Muscle layer of duodenum (tissue), 2 donors: Measurements from ENCODE around the gene CPXM2.

Source experiments
- H3K27ac ChIP-seq: one replicate; pipeline ENCODE4 v1.7.0; 2013; ENCODE audit warnings: mild to moderate bottlenecking, low read length
- H3K27me3 ChIP-seq: one replicate; pipeline ENCODE4 v1.7.0; 2013; ENCODE audit warnings: low read depth, mild to moderate bottlenecking, control low read depth, low read length
- H3K36me3 ChIP-seq, 2 donors: one replicate each; pipeline ENCODE4 v1.7.0; 2013; ENCODE audit warnings: low read length in 2 of 2, control low read depth in 1 of 2, mild to moderate bottlenecking in 1 of 2; ENCODE audit not compliant: insufficient read depth in 2 of 2, control insufficient read depth in 1 of 2
- H3K4me1 ChIP-seq, 2 donors: one replicate each; pipeline ENCODE4 v1.7.0; 2013; ENCODE audit warnings: low read length in 2 of 2, mild to moderate bottlenecking in 2 of 2, control low read depth in 1 of 2, moderate library complexity in 1 of 2; ENCODE audit not compliant: insufficient read depth in 2 of 2, control insufficient read depth in 1 of 2
- H3K4me3 ChIP-seq, 2 donors: one replicate each; pipeline ENCODE4 v1.7.0; 2013; ENCODE audit warnings: low read length in 2 of 2, low read depth in 1 of 2, mild to moderate bottlenecking in 1 of 2
- H3K9me3 ChIP-seq, 2 donors: one replicate each; pipeline ENCODE4 v1.7.0; 2013; ENCODE audit warnings: low read length in 2 of 2, control low read depth in 1 of 2, mild to moderate bottlenecking in 1 of 2; ENCODE audit not compliant: control insufficient read depth in 1 of 2
- donor health status: healthy.

Gene CPXM2

DNA sequence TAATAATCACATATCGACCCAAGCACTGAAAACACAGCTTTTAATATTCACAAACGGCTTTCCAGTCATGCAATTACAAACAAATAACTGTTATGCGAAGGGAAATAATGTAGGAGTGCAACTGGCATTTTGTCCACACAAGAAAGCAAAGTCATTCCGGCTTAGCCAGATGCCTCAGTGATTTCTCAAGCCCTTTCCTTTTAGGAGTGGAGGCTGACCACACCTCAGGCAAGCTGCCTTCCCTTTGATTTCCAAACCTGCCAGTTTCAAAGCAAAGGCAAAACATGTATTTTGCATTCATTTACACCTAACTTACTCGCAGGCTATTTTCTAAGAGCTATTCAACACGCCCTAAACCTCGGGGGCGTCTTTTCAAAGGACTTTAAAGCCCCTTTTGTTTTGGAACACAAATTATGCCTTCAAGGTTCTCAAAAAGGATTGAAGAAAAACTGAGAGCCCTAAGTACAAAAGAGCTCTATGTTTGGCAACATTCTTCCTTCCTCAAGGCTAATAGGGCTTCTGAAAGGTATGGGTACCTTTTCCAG, 109.6 kb downstream of the CPXM2 start:
- Histone ChIP-seq H3K27ac (no peak overlapping the region), H3K36me3 (peaks cover 0 to 5% of the 10 kb centered on the region in 2 donors), H3K4me1 (peaks cover 0 to 7% of the 10 kb centered on the region in 2 donors), H3K27me3 (no peaks in the 10 kb centered on the region), H3K4me3 (no peak overlapping the region), H3K9me3 (no peaks in the 10 kb centered on the region)

DNA sequence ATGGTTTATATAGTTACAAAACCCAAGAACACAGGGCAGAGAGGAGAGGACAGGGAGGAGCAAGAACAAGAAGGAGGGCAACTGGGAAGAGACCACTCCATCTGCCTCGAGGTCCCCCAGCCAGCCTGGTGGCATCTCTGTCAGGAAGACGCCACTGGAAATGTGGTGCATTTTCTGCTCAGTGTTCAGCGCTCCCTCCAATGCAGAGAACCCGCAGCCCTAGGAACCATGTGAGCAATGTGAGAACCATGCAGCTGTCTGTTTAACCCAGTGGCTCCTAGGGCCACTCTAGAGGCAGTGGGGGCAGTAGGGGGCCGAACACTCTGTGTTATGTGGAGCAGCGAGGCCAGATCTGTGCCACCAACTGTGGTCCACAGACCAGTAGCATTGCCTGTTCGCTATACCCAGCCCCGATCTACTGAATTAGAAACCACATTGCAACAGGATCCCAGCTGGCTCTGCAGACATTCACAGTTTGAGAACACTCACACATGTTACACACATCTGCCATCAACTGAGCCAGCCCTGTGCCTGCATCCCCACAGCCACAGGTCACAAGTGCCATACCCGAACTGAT, 110.2 kb downstream of the CPXM2 start:
- H3K27me3 ChIP-seq: no peaks in the 10 kb centered on the region
- peaks cover 0 to 5% of the 10 kb centered on the region in 2 donors for H3K36me3 ChIP-seq
- H3K27ac ChIP-seq: no peak overlapping the region
- H3K9me3 ChIP-seq: no peaks in the 10 kb centered on the region
- H3K4me1 ChIP-seq: peaks cover 0 to 7% of the 10 kb centered on the region in 2 donors
- H3K4me3 ChIP-seq: no peak overlapping the region

DNA sequence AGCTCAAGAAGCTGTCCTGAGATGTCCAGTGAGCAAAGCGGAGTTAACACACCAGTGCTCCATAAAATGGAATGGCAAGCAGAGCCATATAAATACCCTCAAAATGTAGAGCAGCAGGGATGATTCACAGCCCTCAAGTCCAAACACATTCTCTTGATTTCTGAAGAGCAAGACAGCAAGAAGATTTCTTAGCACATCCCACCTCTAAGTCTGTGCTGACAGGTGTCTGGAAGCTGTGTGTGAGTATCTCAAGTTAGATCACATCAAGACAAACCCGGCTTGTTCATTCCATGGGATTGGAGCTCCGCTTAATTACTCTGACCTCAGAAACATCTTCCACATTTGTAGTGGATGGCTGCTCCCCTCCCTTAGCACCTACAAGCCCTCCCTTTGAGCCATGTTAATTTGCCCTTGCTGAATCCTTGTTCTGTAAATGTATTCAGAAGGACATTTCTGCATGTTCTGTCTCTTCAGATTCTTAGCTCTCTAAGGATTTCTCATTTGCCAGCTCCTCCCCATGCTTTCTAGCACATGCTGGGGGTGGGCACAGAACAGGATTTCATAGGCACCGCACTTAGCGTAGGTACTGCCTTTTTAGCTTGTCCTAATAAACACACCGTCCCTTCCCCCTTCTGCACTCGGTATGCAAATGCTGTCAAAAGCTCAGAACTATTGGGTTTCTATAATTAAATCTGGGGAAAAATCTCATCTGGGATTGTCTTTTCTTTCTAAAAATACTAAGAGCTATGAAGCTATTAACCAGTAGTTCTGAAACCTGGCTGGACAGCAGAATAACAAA, 112.7 kb downstream of the CPXM2 start:
- Histone ChIP-seq H3K27ac (no peak overlapping the region), H3K27me3 (no peaks in the 10 kb centered on the region), H3K36me3 (peaks cover 0 to 11% of the 10 kb centered on the region in 2 donors), H3K4me1 (peaks cover 0 to 7% of the 10 kb centered on the region in 2 donors), H3K9me3 (no peaks in the 10 kb centered on the region), H3K4me3 (no peak overlapping the region)

DNA sequence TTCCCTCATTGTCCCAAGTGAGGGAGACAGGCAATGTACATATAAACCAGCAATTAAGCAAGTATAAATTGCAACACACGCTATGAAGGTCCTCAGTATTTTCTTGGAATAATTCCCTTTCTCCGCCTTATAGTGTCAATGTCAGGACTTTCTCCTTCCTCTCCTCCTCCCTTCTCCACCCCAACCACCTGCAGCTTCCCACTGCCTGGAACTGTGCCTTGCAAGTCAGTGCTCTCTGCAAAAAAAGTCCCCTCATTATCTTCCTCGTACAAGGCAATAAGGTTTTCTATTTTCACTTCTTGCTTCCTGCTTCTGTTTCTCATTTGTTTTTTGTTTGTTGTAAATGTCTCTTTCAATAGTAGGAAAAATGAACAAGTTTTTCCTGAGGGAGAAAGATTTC, 113.7 kb downstream of the CPXM2 start:
- H3K27me3 ChIP-seq: no peaks in the 10 kb centered on the region
- no peak overlapping the region for H3K27ac ChIP-seq
- peaks cover 0 to 7% of the 10 kb centered on the region in 2 donors for H3K4me1 ChIP-seq
- peaks cover 0 to 12% of the 10 kb centered on the region in 2 donors for H3K36me3 ChIP-seq
- H3K9me3 ChIP-seq: no peaks in the 10 kb centered on the region
- H3K4me3 ChIP-seq: no peak overlapping the region

DNA sequence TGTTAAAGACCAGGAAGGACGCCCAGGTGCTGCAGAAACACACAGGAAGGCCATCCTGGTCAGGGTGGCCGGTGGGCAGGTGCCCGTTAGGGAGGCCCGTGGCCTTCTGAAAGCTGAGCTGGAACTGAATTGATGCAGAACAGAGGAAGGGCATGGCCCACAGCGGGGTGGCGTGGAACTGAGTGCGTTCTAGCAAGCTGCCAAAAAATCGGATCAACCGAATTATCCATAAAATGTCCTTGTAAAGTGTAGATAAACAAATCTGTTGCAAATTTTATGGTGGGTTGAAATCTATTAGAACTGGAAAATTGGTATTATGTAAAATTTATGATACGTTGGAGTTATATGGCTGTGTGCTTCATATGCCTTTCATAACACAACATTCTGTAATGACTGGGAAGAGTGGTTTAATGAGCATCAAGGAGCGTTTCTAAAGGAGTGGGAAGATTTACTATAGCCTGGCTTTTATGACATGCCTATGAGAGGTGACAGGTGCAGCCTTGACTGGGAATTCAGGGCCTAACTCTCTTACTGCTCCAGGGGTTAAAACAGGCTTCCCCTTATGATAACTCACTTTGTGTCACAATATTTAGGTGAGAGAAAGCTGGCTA, 117.4 kb downstream of the CPXM2 start:
- Histone ChIP-seq H3K27ac (no peak overlapping the region), H3K36me3 (peaks cover 0 to 12% of the 10 kb centered on the region in 2 donors), H3K9me3 (no peaks in the 10 kb centered on the region), H3K27me3 (no peaks in the 10 kb centered on the region), H3K4me1 (peaks cover 0 to 5% of the 10 kb centered on the region in 2 donors), H3K4me3 (no peak overlapping the region)

DNA sequence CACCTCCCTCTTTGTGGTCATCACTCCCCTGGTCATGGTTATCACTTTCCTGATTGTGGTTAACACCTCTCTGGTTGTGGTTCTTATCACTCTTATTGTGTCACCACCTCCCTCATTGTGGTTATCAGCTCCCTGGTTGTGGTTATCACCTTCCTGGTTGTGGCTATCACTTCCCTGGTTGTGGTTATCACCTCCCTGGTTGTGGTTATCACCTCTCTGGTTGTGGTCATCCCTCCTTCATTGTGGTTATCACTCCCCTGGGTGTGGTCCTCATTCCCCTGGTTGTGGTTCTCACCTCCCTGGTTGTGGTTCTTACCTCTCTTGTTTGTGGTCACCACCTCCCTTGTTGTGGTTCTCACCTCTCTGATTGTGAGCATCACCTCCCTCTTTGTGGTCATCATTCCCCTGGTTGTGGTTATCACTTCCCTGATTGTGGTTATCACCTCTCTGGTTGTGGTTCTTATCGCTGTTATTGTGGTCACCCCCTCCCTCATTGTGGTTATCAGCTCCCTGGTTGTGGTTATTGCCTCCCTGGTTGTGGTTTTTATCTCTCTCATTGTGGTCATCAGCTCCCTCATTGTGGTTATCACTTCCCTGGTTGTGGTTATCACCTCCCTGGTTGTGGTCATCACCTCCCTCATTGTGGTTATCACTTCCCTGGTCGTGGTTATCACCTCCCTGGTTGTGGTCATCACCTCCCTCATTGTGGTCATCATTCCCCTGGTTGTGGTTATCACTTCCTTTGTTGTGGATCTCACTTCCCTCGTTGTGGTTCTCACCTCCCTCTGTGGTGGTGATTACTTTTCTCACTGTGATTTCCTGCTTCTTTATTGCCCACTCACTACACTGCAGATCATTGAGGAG, 118.7 kb downstream of the CPXM2 start:
- no peak overlapping the region for H3K27ac ChIP-seq
- H3K27me3 ChIP-seq: no peaks in the 10 kb centered on the region

DNA sequence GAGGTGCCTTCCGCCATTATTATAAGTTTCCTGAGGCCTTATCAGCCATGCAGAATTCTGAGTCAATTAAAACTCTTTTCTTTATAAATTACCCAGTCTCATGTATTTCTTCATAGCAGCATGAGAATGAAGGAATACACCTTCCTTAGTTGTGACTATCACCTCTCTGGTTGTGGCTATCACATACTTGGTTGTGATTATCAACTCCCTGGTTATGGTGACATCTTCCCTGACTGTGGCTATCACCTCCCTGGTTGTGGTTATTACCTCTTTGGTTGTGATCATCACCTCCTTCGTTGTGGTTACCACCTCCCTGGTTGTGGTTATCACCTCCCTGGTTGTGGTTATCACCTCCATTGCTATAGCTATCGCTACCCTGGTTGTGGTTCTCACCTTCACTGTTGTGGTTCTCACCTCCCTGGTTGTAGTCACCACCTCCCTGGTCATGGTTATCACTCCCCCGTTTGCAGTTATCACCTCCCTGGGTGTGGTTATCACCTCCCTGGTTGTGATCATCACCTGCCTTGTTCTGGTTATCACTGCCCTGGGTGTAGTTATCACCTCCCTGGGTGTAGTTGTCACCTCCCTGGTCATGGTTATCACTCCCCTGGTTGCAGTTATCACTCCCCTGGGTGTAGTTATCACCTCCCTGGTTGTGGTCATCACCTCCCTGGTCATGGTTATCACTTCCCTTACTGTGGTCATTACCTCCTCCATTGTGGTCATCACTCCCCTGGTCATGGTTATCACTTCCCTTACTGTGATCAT, 119.5 kb downstream of the CPXM2 start:
- H3K36me3 ChIP-seq: peaks cover 0 to 12% of the 10 kb centered on the region in 2 donors

More for the DNA sequence above, 118.7 kb downstream of the CPXM2 start:
- H3K9me3 ChIP-seq: no peaks in the 10 kb centered on the region
- H3K4me3 ChIP-seq: no peak overlapping the region
- no peaks in the 10 kb centered on the region for H3K4me1 ChIP-seq
- peaks cover 0 to 12% of the 10 kb centered on the region in 2 donors for H3K36me3 ChIP-seq

DNA sequence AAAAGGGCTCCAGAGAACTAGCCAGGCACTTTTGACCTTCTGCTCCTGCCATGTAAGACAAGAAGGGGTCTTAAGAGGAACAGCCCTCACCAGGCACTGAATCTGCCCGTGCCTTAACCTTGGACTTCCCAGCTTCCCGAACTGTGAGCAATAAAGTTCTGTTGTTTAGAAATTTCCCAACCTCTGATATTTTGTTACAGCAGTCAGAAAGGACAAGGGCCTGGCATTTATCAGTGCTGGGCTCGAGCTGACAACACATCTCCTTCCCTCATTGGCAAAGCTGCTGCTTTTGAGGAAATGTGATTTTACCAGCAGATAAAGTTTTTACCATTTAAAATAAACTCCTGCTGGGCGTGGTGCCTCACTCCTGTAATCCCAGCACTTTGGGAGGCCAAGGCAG, 122.0 kb downstream of the CPXM2 start:
- Histone ChIP-seq H3K4me3 (no peak overlapping the region), H3K4me1 (no peaks in the 10 kb centered on the region), H3K27me3 (no peaks in the 10 kb centered on the region), H3K36me3 (peaks cover 0 to 4% of the 10 kb centered on the region in 2 donors), H3K27ac (no peak overlapping the region), H3K9me3 (no peaks in the 10 kb centered on the region)

More for the DNA sequence above, 119.5 kb downstream of the CPXM2 start:
- Histone ChIP-seq H3K27ac (no peak overlapping the region), H3K27me3 (no peaks in the 10 kb centered on the region), H3K9me3 (no peaks in the 10 kb centered on the region), H3K4me3 (no peak overlapping the region), H3K4me1 (no peaks in the 10 kb centered on the region)

DNA sequence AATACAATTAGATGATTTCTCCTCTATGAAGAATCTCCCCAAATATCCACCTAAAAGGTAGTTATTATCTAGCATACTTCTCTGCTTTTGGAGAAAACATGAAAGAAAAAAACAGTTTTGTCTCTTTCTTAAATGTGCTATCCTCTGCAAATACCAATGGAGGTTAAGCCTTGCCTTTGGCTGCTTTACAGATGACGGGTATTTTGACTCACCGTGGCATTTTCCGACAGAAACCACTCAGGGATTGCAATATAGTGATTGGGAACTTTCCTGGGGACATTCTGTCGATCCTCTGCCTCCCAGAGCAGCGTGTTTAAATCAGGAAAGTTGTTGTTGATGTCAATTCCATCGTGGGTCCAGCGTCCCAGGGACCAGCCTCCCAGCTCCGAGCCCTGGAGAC, 124.8 kb downstream of the CPXM2 start:
- no peaks in the 10 kb centered on the region for H3K27me3 ChIP-seq

DNA sequence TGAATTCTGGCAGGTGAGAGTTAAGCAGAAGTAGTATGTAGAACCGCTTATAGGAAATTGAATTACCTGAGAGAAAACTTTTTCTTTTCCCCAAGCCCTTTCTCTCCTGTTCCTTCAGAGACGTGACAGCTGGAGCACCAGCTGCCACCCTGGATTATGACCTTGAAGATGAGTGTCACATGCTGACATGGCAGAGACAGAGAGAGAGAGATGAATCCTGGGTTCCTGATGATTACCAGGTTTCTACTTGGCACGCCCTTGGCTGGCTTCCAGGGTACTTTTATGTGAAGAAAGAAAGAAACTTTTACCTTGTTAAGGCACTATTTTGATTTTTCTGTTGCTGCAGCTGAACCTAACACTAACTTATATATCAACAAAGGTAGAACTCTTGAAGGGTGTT, 125.6 kb downstream of the CPXM2 start:
- no peak overlapping the region for H3K4me3 ChIP-seq
- H3K27me3 ChIP-seq: no peaks in the 10 kb centered on the region
- peaks cover 0 to 18% of the 10 kb centered on the region in 2 donors for H3K36me3 ChIP-seq
- H3K27ac ChIP-seq: no peak overlapping the region
- no peaks in the 10 kb centered on the region for H3K9me3 ChIP-seq
- H3K4me1 ChIP-seq: no peaks in the 10 kb centered on the region

More for the DNA sequence above, 124.8 kb downstream of the CPXM2 start:
- Histone ChIP-seq H3K36me3 (peaks cover 0 to 11% of the 10 kb centered on the region in 2 donors), H3K4me3 (no peak overlapping the region), H3K27ac (no peak overlapping the region), H3K4me1 (no peaks in the 10 kb centered on the region), H3K9me3 (no peaks in the 10 kb centered on the region)
